ENCODE data around the gene GPD1L. TPM values are rescaled to one million over a fixed set of nuclear protein-coding genes. Genes with fewer than 3 reads are reported as not detected.

Gene GPD1L
- total RNA-seq, 1 experiment from 2014 or later: 4.3 TPM

- in situ Hi-C loops (cut with HindIII; ENCODE audit: low pct_unique_long_range_greater_than_20kb, low sequenced_read_pairs): no loop called here
- no peak for DNase-seq (ENCODE audit: low read depth)
Measured at GRCh38 chr3:32126305-32127015, 20.0 kb downstream of the GPD1L start.

- DNase-seq (ENCODE audit: low read depth): no peak
- in situ Hi-C loops (cut with HindIII; ENCODE audit: low pct_unique_long_range_greater_than_20kb, low sequenced_read_pairs): no loop called here
Measured at GRCh38 chr3:32127219-32127826, 20.9 kb downstream of the GPD1L start.

- in situ Hi-C loops (cut with HindIII; ENCODE audit: low pct_unique_long_range_greater_than_20kb, low sequenced_read_pairs): no loop called here
- DNase-seq (ENCODE audit: low read depth): no peak
Measured at GRCh38 chr3:32128936-32129335, 22.5 kb downstream of the GPD1L start.

GRCh38 chr3:32129832-32130231 lies 23.4 kb downstream of the GPD1L start:
- in situ Hi-C loops (cut with HindIII; ENCODE audit: low pct_unique_long_range_greater_than_20kb, low sequenced_read_pairs): no loop called here
- no peak for DNase-seq (ENCODE audit: low read depth)

- DNase-seq (ENCODE audit: low read depth): no peak
- in situ Hi-C loops (cut with HindIII; ENCODE audit: low pct_unique_long_range_greater_than_20kb, low sequenced_read_pairs): no loop called here
Measured at GRCh38 chr3:32132121-32132520, 25.7 kb downstream of the GPD1L start.

- in situ Hi-C loops (cut with HindIII; ENCODE audit: low pct_unique_long_range_greater_than_20kb, low sequenced_read_pairs): no loop called here
- no peak for DNase-seq (ENCODE audit: low read depth)
Measured at GRCh38 chr3:32132706-32133105, 26.3 kb downstream of the GPD1L start.

GRCh38 chr3:32136703-32137102 lies 30.3 kb downstream of the GPD1L start:
- no peak for DNase-seq (ENCODE audit: low read depth)
- in situ Hi-C loops (cut with HindIII; ENCODE audit: low pct_unique_long_range_greater_than_20kb, low sequenced_read_pairs): no loop called here

GRCh38 chr3:32137870-32138269 lies 31.4 kb downstream of the GPD1L start:
- in situ Hi-C loops (cut with HindIII; ENCODE audit: low pct_unique_long_range_greater_than_20kb, low sequenced_read_pairs): no loop called here
- DNase-seq (ENCODE audit: low read depth): no peak

- no peak for DNase-seq (ENCODE audit: low read depth)
- in situ Hi-C loops (cut with HindIII; ENCODE audit: low pct_unique_long_range_greater_than_20kb, low sequenced_read_pairs): no loop called here
Measured at GRCh38 chr3:32138545-32139104, 32.2 kb downstream of the GPD1L start.

- in situ Hi-C loops (cut with HindIII; ENCODE audit: low pct_unique_long_range_greater_than_20kb, low sequenced_read_pairs): no loop called here
- no peak for DNase-seq (ENCODE audit: low read depth)
Measured at GRCh38 chr3:32140943-32141342, 34.5 kb downstream of the GPD1L start.

GRCh38 chr3:32143849-32144757 lies 37.7 kb downstream of the GPD1L start:
- DNase-seq (ENCODE audit: low read depth): peak; percentile 49
- in situ Hi-C loops (cut with HindIII; ENCODE audit: low pct_unique_long_range_greater_than_20kb, low sequenced_read_pairs): no loop called here

GRCh38 chr3:32146746-32147211 lies 40.4 kb downstream of the GPD1L start:
- DNase-seq (ENCODE audit: low read depth): no peak
- in situ Hi-C loops (cut with HindIII; ENCODE audit: low pct_unique_long_range_greater_than_20kb, low sequenced_read_pairs): no loop called here

- in situ Hi-C loops (cut with HindIII; ENCODE audit: low pct_unique_long_range_greater_than_20kb, low sequenced_read_pairs): no loop called here
- no peak for DNase-seq (ENCODE audit: low read depth)
Measured at GRCh38 chr3:32147509-32147908, 41.1 kb downstream of the GPD1L start.

GRCh38 chr3:32147933-32148332 lies 41.5 kb downstream of the GPD1L start:
- in situ Hi-C loops (cut with HindIII; ENCODE audit: low pct_unique_long_range_greater_than_20kb, low sequenced_read_pairs): no loop called here
- no peak for DNase-seq (ENCODE audit: low read depth)

GRCh38 chr3:32148351-32148750 lies 41.9 kb downstream of the GPD1L start:
- in situ Hi-C loops (cut with HindIII; ENCODE audit: low pct_unique_long_range_greater_than_20kb, low sequenced_read_pairs): no loop called here

GRCh38 chr3:32153414-32154204 lies 47.2 kb downstream of the GPD1L start:
- DNase-seq (ENCODE audit: low read depth): no peak

More at GRCh38 chr3:32148351-32148750, 41.9 kb downstream of the GPD1L start:
- DNase-seq (ENCODE audit: low read depth): no peak

GRCh38 chr3:32154205-32154579 lies 47.8 kb downstream of the GPD1L start:
- DNase-seq (ENCODE audit: low read depth): no peak
- in situ Hi-C loops (cut with HindIII; ENCODE audit: low pct_unique_long_range_greater_than_20kb, low sequenced_read_pairs): no loop called here

More at GRCh38 chr3:32153414-32154204, 47.2 kb downstream of the GPD1L start:
- in situ Hi-C loops (cut with HindIII; ENCODE audit: low pct_unique_long_range_greater_than_20kb, low sequenced_read_pairs): no loop called here

GRCh38 chr3:32155117-32155516 lies 48.7 kb downstream of the GPD1L start:
- in situ Hi-C loops (cut with HindIII; ENCODE audit: low pct_unique_long_range_greater_than_20kb, low sequenced_read_pairs): no loop called here
- no peak for DNase-seq (ENCODE audit: low read depth)
